GM19372 (cell line): ENCODE data around the gene USHBP1.

Experiments used
- ATAC-seq: cut with Tn5 transposase; IDR thresholded peaks from one replicate; pipeline ENCODE4 v1.9.1; 2021; ENCODE audit warnings: mild to moderate bottlenecking, low read depth, moderate library complexity; ENCODE audit not compliant: unreplicated experiment

USHBP1 gene

GRCh38 chr19:17215127-17215971, 49.2 kb downstream of the USHBP1 start, which contains the start of gene USE1:
Gene USE1, plus strand, starts transcription at chr19:17215357. Its CDS starts 49 bp downstream, at chr19:17215406.
- peak; percentile 94 for ATAC-seq

- ATAC-seq = no peak
These were observed 49.9 kb downstream of the USHBP1 start for GRCh38 chr19:17214508-17215126.

- no peak for ATAC-seq
These were observed 51.2 kb downstream of the USHBP1 start for GRCh38 chr19:17213334-17213733.

GRCh38 chr19:17211547-17212446, 52.7 kb downstream of the USHBP1 start:
- ATAC-seq = no peak

- no peak for ATAC-seq
These were observed 54.2 kb downstream of the USHBP1 start for GRCh38 chr19:17210296-17210695.

GRCh38 chr19:17209126-17210036, 55.2 kb downstream of the USHBP1 start:
- no peak for ATAC-seq

- no peak for ATAC-seq
These were observed 57.6 kb downstream of the USHBP1 start for GRCh38 chr19:17206736-17207581.

GRCh38 chr19:17205237-17206140, 59.1 kb downstream of the USHBP1 start:
- no peak for ATAC-seq

GRCh38 chr19:17202713-17203112, 61.8 kb downstream of the USHBP1 start:
- no peak for ATAC-seq

- no peak for ATAC-seq
These were observed 62.3 kb downstream of the USHBP1 start for GRCh38 chr19:17202249-17202648.

- no peak for ATAC-seq
These were observed 64.0 kb downstream of the USHBP1 start for GRCh38 chr19:17200408-17201079.
